ENCODE measurements around the gene ACLY.
"Not testable (repeated sequence)": the region's sequence is repeated elsewhere in the genome, so short reads cannot be mapped to it uniquely, and the experiment has no call there.

The ACLY gene

GRCh38 chr17:41873559-41874292, 45.0 kb downstream of the ACLY start:
- ATAC-seq (no peak), DNase-seq (no peak)
- Mint-ChIP-seq H3K4me1 (peaks cover 13% of the 10 kb centered on the region), H3K4me3 (no peak overlapping the region), H3K27ac (peak overlapping the region in 1 of 2 donors; percentile 48), H3K9me3 (no peaks in the 10 kb centered on the region), H3K27me3 (no peaks in the 10 kb centered on the region)

- H3K4me1 Mint-ChIP-seq: peaks cover 29% of the 10 kb centered on the region
- ATAC-seq (no peak), DNase-seq (no peak)
- no peak overlapping the region for H3K27ac Mint-ChIP-seq
- no peaks in the 10 kb centered on the region for H3K27me3 Mint-ChIP-seq
- no peak overlapping the region for H3K4me3 Mint-ChIP-seq
- H3K9me3 Mint-ChIP-seq: no peaks in the 10 kb centered on the region
These were observed 47.0 kb downstream of the ACLY start for GRCh38 chr17:41871789-41872188.

- H3K27ac Mint-ChIP-seq: peak overlapping the region in 1 of 2 donors; percentile 44
- no peak for DNase-seq
- ATAC-seq: no peak
These were observed 48.1 kb downstream of the ACLY start for GRCh38 chr17:41870627-41871026.

GRCh38 chr17:41870097-41870496, 48.7 kb downstream of the ACLY start:
- ATAC-seq (no peak), DNase-seq (no peak)
- Mint-ChIP-seq H3K4me3 (no peak overlapping the region), H3K4me1 (peaks cover 34% of the 10 kb centered on the region), H3K9me3 (no peaks in the 10 kb centered on the region), H3K27ac (no peak overlapping the region), H3K27me3 (no peaks in the 10 kb centered on the region)

More at GRCh38 chr17:41870627-41871026, 48.1 kb downstream of the ACLY start:
- Mint-ChIP-seq H3K27me3 (no peaks in the 10 kb centered on the region), H3K4me3 (no peak overlapping the region), H3K4me1 (peaks cover 31% of the 10 kb centered on the region), H3K9me3 (no peaks in the 10 kb centered on the region)

- peaks cover 34% of the 10 kb centered on the region for H3K4me1 Mint-ChIP-seq
- ATAC-seq (no peak), DNase-seq (no peak)
- H3K9me3 Mint-ChIP-seq: no peaks in the 10 kb centered on the region
- H3K27me3 Mint-ChIP-seq: no peaks in the 10 kb centered on the region
- no peak overlapping the region for H3K27ac Mint-ChIP-seq
- no peak overlapping the region for H3K4me3 Mint-ChIP-seq
These were observed 49.3 kb downstream of the ACLY start for GRCh38 chr17:41869426-41869825.

GRCh38 chr17:41868568-41868967, 50.2 kb downstream of the ACLY start:
- ATAC-seq (no peak), DNase-seq (no peak)
- H3K27me3 Mint-ChIP-seq: no peaks in the 10 kb centered on the region
- no peak overlapping the region for H3K27ac Mint-ChIP-seq
- H3K9me3 Mint-ChIP-seq: no peaks in the 10 kb centered on the region
- H3K4me3 Mint-ChIP-seq: peak overlapping the region in 1 of 2 donors; percentile 34
- H3K4me1 Mint-ChIP-seq: peaks cover 34% of the 10 kb centered on the region

GRCh38 chr17:41865596-41865893, 53.2 kb downstream of the ACLY start:
- Mint-ChIP-seq H3K9me3 (no peaks in the 10 kb centered on the region), H3K27me3 (no peaks in the 10 kb centered on the region), H3K4me3 (no peak overlapping the region), H3K27ac (peak overlapping the region in 1 of 2 donors; percentile 54), H3K4me1 (peaks cover 47% of the 10 kb centered on the region)
- ATAC-seq (no peak), DNase-seq (no peak)

- Mint-ChIP-seq H3K27ac (peak within 1 kb of the TSS in 1 of 2 donors; percentile 54), H3K27me3 (no peaks in the 10 kb centered on the region), H3K9me3 (no peaks in the 10 kb centered on the region), H3K4me1 (peaks cover 49% of the 10 kb centered on the region), H3K4me3 (no peak within 1 kb of the TSS)
- ATAC-seq (peak; percentile 95), DNase-seq (peak; percentile 87 to 89)
These were observed 53.7 kb downstream of the ACLY start, which contains the start of gene KLHL11 for GRCh38 chr17:41864836-41865595. TSS of gene KLHL11 (minus strand) at chr17:41865423. CDS start at chr17:41865370, 53 bp downstream.

- no peak overlapping the region for H3K27ac Mint-ChIP-seq
- DNase-seq: no peak
- no peak overlapping the region for H3K4me3 Mint-ChIP-seq
- H3K4me1 Mint-ChIP-seq: peaks cover 48% of the 10 kb centered on the region
- H3K9me3 Mint-ChIP-seq: no peaks in the 10 kb centered on the region
- no peaks in the 10 kb centered on the region for H3K27me3 Mint-ChIP-seq
- no peak for ATAC-seq
These were observed 54.3 kb downstream of the ACLY start for GRCh38 chr17:41864498-41864835.

GRCh38 chr17:41863074-41863848, 55.5 kb downstream of the ACLY start:
- ATAC-seq (peak; percentile 56), DNase-seq (peak; percentile 20 to 55)
- H3K4me3 Mint-ChIP-seq: no peak overlapping the region
- peaks cover 36% of the 10 kb centered on the region for H3K4me1 Mint-ChIP-seq
- no peaks in the 10 kb centered on the region for H3K27me3 Mint-ChIP-seq
- H3K9me3 Mint-ChIP-seq: no peaks in the 10 kb centered on the region
- H3K27ac Mint-ChIP-seq: no peak overlapping the region

GRCh38 chr17:41860254-41860931, 58.4 kb downstream of the ACLY start:
- Mint-ChIP-seq H3K4me1 (peaks cover 26% of the 10 kb centered on the region), H3K27ac (no peak overlapping the region), H3K9me3 (no peaks in the 10 kb centered on the region), H3K27me3 (no peaks in the 10 kb centered on the region), H3K4me3 (no peak overlapping the region)
- DNase-seq (no peak), ATAC-seq (no peak)

GRCh38 chr17:41851382-41851781, 67.4 kb downstream of the ACLY start:
- H3K4me3 Mint-ChIP-seq, H3K9me3 Mint-ChIP-seq, H3K27ac Mint-ChIP-seq, DNase-seq, H3K27me3 Mint-ChIP-seq, ATAC-seq: not testable (repeated sequence)
- H3K4me1 Mint-ChIP-seq: peaks cover 17% of the 10 kb centered on the region

- no peaks in the 10 kb centered on the region for H3K27me3 Mint-ChIP-seq
These were observed 69.3 kb downstream of the ACLY start for GRCh38 chr17:41849251-41849990.

GRCh38 chr17:41848788-41849187, 70.0 kb downstream of the ACLY start:
- H3K9me3 Mint-ChIP-seq: no peaks in the 10 kb centered on the region

More at GRCh38 chr17:41849251-41849990, 69.3 kb downstream of the ACLY start:
- H3K27ac Mint-ChIP-seq: no peak overlapping the region
- H3K4me1 Mint-ChIP-seq: peaks cover 17% of the 10 kb centered on the region
- no peak overlapping the region for H3K4me3 Mint-ChIP-seq
- H3K9me3 Mint-ChIP-seq: no peaks in the 10 kb centered on the region
- DNase-seq (no peak), ATAC-seq (no peak)

GRCh38 chr17:41844971-41845370, 73.8 kb downstream of the ACLY start:
- ATAC-seq (no peak), DNase-seq (no peak)
- H3K4me3 Mint-ChIP-seq: no peak overlapping the region
- peaks cover 4% of the 10 kb centered on the region for H3K4me1 Mint-ChIP-seq
- H3K27ac Mint-ChIP-seq: no peak overlapping the region
- H3K27me3 Mint-ChIP-seq: no peaks in the 10 kb centered on the region
- no peaks in the 10 kb centered on the region for H3K9me3 Mint-ChIP-seq

More at GRCh38 chr17:41848788-41849187, 70.0 kb downstream of the ACLY start:
- H3K4me3 Mint-ChIP-seq: no peak overlapping the region
- H3K4me1 Mint-ChIP-seq: peaks cover 17% of the 10 kb centered on the region
- no peak overlapping the region for H3K27ac Mint-ChIP-seq
- ATAC-seq: no peak
- DNase-seq: no peak
- no peaks in the 10 kb centered on the region for H3K27me3 Mint-ChIP-seq

All from stimulated activated naive CD8-positive, alpha-beta T cell treated with anti-CD3 and anti-CD28 coated beads, Interleukin-15, amount 100 ng/mL, for 72 hours (primary cell).